Stimulated activated CD8-positive, alpha-beta memory T cell treated with anti-CD3 and anti-CD28 coated beads, Interleukin-2, amount 100 ng/mL, for 1 hour (primary cell): ENCODE measurements around the gene MYO3B.

Experiments
- DNase-seq, 2 donors: peaks; one replicate each; pipeline ENCODE4 v3.0.0-alpha.2; 2020; ENCODE audit warnings: low read depth in 2 of 2

The MYO3B gene

GRCh38 chr2:170237572-170238120, 59.7 kb downstream of the MYO3B start:
- no peak for DNase-seq

DNA sequence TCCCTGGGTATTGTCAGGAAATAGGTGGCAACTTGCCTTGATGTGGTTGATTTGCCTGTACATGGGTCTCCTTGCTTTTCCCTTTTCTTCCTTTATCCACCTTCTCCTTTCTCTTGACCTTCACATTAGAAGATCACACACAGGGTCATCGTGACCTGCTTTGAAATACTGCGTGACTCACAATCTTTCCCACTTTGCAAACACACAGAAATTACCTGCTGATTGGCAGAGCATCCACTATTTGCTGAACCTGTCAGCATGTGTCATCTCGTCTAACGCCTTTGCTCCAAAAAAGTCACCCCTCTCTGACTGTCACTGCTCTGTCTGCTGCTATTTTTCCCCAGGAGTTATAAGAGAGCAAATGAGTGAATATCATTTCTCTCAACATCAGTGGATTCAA, 60.8 kb downstream of the MYO3B start:
- no peak for DNase-seq

DNA sequence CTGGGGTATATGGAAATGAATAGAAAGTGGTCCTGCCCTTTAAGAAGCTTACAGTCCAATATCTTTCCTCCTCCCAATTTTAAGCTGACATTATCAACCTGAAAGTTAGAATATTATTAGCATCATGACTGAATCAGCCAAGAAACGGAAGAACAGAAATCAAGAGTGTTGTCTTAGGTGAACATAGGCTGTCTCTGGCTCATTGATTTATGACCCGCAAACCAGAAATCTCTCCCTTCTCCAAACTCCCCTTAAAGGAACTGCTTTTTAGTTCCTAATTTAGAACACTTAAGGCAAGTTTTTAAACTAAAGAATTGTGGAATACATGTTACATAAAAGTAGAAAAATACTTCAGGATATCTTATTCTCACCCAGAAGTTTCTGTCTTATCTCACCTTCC, 62.7 kb downstream of the MYO3B start:
- no peak for DNase-seq

DNA sequence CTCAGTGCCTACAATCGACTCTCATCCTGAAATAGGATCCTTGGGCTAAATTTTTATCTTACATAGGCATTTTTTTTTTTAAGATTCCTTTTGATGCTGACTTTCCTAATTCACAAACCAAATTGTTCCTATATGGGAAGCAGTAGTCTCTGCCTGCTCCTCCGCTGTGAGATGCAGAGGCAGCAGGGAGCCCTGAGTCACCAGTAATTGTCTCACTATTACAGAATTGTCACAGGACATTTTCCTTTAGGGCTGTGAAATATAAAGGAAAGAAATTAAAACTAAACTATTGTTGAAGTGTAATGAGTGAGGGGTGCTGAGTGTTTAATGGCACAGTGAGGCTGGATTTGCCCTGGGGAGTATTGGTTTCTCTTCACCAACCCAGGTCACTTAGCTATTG, 63.8 kb downstream of the MYO3B start:
- no peak for DNase-seq

DNA sequence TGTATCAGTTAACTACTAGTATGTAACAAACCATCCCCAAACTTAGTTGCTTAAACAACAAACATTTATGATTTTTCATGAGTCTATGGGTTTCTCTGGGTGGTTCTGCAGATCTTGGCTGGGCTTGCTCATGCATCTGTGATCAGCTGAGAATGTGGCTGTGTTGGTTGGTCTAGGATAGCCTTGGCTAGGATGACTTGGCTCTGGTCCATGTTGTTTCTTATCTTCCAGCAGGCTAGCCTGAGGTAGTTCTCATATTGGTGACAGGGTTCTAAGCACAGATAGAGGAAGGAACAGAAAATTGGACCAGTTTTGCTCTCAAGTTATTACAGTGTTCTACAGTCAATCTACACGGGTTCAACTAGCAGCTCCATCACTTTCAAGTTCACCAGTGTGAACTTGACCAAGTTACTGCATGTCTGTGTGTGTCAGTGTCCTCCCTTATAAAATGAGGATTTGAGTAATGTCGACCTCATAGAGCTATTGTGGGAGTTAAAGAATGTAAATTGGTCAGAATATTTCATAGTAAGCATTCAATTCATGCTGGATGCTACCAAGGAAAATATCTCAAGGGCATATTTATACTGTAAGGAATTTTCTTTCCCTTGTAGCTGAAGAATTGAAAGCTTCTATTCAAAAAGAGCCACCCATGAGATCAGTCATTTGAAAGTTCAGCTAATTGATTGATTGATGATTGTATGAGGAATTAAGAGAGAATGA, 65.3 kb downstream of the MYO3B start:
- no peak for DNase-seq

- no peak for DNase-seq
Observed at GRCh38 chr2:170243898-170244297, 66.0 kb downstream of the MYO3B start.

- no peak for DNase-seq
Observed at GRCh38 chr2:170244555-170244954, 66.6 kb downstream of the MYO3B start.

GRCh38 chr2:170245312-170245711, 67.4 kb downstream of the MYO3B start:
- DNase-seq, result no peak

DNA sequence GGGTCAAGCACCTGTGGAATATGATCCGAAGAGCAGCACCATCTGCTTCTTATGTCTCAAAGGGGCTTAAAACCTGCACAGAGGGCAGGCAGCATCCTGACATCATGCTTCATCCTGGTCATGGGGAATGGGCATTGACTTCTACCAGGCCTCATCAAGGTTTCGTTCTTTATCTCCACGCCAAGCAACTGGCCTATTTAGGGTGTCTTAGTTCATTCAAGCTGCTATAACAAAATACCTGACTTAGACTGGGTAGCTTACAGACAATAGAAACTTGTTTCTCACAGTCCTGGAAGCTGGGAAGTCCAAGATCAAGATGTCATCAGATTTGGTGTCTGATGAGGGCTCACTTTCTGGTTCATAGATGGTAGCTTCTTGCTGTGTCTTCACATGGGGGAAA, 69.4 kb downstream of the MYO3B start:
- no peak for DNase-seq

DNA sequence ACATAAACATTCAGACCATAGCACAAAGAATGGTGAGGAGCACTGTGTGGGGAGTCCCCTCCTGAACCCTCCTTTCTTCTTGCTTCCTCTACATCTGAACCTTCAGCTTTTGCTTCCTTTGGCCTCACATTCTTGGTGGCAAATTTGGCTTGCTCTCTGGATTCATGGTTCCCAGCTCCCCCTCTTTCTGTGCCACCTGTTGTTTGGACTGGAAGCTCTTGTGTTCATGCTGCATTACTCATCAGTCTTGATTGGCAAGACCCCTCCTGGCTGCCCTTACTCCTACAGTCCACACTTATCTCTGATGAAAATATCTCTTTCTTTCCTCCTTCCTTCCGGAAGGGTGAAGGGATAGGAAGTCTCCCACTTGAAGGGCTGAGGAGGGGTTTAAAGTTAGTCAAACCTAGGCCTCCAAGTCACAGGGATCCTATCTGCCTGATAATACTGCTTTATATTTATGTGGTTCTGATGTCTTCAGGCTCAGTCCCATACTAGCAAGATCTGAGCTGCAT, 70.0 kb downstream of the MYO3B start:
- no peak for DNase-seq

DNA sequence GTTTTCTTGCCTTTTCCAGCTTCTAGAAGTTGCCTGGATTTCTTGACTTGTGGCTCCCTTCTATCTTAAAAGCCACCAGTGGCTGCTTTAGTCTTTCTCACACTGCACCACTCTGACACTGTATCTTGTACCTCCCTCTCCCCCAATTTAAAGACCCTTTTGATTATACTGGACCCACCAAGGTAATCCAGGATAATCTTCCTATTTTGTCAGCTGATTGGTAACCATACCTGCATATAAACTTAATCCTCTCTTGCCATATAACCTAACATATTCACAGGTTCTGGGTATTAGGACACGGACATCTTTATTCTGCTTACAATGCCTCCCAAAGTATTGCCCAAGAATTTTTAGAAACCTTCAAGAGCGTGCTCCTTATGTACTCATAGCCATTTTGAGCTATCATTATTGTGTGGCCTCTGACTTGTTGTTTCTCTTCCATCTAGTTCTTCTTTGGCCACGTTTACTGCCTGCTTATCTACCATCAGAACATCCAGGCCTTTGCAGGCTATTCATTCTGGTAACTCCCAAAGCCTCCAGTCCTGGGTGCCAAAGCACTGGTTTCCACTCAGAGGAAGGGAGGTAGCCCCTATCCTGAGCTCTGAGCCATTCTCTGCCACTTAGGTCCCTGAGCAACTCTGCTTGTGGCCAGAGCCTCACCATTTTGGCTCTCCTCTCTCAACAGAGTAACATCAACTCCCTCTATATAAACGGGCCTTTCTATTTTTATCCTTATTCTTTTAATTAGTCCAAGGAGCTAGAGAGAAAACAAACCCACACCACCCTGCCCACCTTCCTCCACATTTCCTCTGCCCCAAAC, 70.8 kb downstream of the MYO3B start:
- no peak for DNase-seq

GRCh38 chr2:170249761-170250160, 71.8 kb downstream of the MYO3B start:
- DNase-seq, result no peak

- DNase-seq, result no peak
Observed at GRCh38 chr2:170250584-170250983, 72.6 kb downstream of the MYO3B start.

- no peak for DNase-seq
Observed at GRCh38 chr2:170252414-170252813, 74.5 kb downstream of the MYO3B start.

GRCh38 chr2:170253721-170254230, 75.8 kb downstream of the MYO3B start:
- no peak for DNase-seq

GRCh38 chr2:170254293-170254732, 76.4 kb downstream of the MYO3B start:
- no peak for DNase-seq

DNA sequence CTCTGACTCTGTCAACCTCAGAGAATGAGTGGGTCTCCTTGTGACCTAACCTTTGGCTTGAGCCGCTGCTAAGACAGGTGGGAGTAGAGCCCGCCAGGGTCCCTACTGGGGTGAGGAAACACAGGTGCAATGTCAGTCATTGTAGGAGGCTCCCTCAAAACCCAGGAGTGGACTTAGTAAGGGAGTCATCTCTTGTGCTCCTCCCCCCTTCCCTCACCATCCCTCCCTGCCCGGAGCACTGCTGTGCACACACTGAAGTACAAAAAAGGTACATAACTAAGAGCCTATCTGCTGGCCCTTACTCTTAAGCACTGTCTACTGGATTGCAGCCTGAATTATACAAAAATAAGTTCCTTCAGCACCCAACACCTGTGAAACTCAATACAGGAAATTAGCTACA, 77.2 kb downstream of the MYO3B start:
- no peak for DNase-seq

DNA sequence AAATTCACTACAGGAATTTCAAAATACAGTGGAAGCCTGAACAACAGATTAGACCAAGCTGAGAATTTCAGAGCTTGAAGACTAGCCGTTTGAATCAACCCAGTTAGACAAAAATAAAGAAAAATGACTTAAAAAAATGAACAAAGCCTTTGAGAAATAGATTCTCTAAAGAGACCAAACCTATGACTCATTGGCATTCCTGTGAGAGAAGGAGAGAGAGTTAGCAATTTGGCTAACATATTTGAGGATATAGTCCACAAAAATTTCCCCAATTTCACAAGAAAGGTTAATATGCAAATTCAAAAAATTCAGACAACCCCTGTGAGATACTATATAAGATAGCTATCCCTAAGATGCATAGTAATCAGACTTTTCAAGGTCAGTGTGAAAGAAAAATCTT, 78.0 kb downstream of the MYO3B start:
- no peak for DNase-seq

DNA sequence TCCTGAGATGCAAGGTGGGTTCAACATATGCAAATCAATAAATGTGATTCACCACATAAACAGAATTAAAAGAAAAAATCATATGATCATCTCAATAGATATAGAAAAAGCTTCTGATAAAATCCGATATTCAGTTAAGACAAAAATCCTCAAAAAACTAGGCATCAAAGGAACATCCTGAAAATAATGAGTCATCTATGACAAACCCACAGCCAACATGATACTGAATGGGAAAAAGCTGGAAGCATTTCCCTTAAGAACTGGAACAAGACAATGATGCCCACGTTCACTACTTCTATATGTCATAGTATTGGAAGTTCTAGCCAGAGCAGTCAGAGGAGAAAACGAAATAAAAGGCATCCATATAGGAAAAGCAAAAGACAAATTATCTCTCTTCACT, 80.4 kb downstream of the MYO3B start:
- DNase-seq, result no peak

GRCh38 chr2:170260188-170260587, 82.2 kb downstream of the MYO3B start:
- no peak for DNase-seq

DNA sequence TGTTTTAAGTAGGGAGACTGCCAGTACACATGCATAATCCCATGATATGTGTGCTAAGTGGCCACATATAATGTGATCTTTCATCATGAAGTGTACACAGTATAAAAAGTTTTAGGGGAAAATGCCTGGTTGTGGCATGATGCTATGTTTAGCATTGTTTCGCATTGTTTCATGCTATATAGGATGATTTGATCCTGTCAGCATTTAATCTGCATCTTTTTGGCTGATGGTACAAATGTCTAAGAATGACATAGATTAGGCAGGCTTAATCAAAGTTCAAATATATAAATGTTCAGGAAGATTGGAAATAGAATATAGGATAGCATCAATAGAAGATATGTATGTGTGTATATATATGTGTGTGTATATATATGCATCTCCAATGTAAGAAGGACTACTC, 83.6 kb downstream of the MYO3B start:
- DNase-seq, result no peak

GRCh38 chr2:170262343-170262742, 84.4 kb downstream of the MYO3B start:
- DNase-seq, result no peak

DNA sequence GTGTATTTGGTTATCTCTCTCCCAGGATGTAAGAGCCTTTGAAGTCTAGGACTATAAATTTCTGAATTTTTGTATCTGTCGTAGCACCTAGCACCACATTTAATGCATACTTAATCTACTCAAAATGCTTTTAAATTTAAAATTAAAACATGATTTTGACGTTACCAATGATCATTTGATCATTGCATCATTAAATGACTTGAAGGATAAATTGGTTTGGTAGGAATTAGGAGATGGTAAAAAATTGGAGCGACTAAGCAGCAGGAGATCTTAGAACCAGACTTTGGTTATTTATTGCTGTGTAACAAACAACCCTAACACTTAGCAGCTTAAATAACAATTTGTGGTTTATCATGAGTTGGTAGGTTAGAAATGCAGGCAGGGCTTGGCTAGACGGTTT, 84.9 kb downstream of the MYO3B start:
- no peak for DNase-seq
